Measurements from ENCODE around the gene KRAS. TPM values are rescaled to one million over a fixed set of nuclear protein-coding genes. Genes with fewer than 3 reads are reported as not detected.

Gene KRAS
- total RNA-seq, 1 experiment from 2014 or later: 47.5 TPM

GRCh38 chr12:25257590-25258324 lies 7.0 kb upstream of the KRAS start:
- peak; percentile 48 for DNase-seq
- Histone ChIP-seq H3K4me1 (ENCODE audit: insufficient read depth, low read length) (peaks cover 9% of the 10 kb centered on the region), H3K4me2 (ENCODE audit: insufficient read depth, insufficient read length, low read length) (no peak overlapping the region), H2AK5ac (ENCODE audit: insufficient read length, low read length) (no peak overlapping the region), H3K9ac (ENCODE audit: extremely low read depth, insufficient read length, low read length) (no peak overlapping the region), H4K20me1 (ENCODE audit: control insufficient read depth, insufficient read depth, insufficient read length) (no peaks in the 10 kb centered on the region), H3K79me1 (ENCODE audit: insufficient read depth, low read depth, low read length, poor library complexity, severe bottlenecking) (no peaks in the 10 kb centered on the region), H4K5ac (ENCODE audit: insufficient read length, low read depth, low read length) (no peak overlapping the region), H4K8ac (replicated peaks; ENCODE audit: insufficient read length, low read depth, low read length) (no peak overlapping the region), H3K23ac (ENCODE audit: insufficient read length, low read depth, low read length) (no peak overlapping the region), H3K27me3 (ENCODE audit: insufficient read depth, low read length) (no peaks in the 10 kb centered on the region), H2BK15ac (ENCODE audit: low read depth, low read length) (no peak overlapping the region), H3K9me3 (ENCODE audit: control insufficient read depth, low read depth, low read length) (no peaks in the 10 kb centered on the region), H2AFZ (ENCODE audit: low read length) (no peak overlapping the region), H3K56ac (ENCODE audit: insufficient read length, low read depth, low read length) (no peak overlapping the region), H2BK20ac (ENCODE audit: low read depth, low read length, poor library complexity, severe bottlenecking) (no peak overlapping the region), H3K4ac (ENCODE audit: low read depth, low read length) (no peak overlapping the region), H3K27ac (ENCODE audit: insufficient read length, low read depth, low read length) (no peak overlapping the region), H3K23me2 (ENCODE audit: insufficient read length, low read depth, low read length, poor library complexity, severe bottlenecking) (no peaks in the 10 kb centered on the region), H2BK5ac (ENCODE audit: insufficient read length, low read length) (no peak overlapping the region), H3T11ph (ENCODE audit: low read length) (no peak overlapping the region), H2BK120ac (ENCODE audit: low read depth, low read length, poor library complexity, severe bottlenecking) (no peak overlapping the region), H3K14ac (ENCODE audit: insufficient read depth, low read length) (no peak overlapping the region), H3K18ac (ENCODE audit: insufficient read length, low read depth, low read length) (no peak overlapping the region), H2BK12ac (ENCODE audit: insufficient read length, low read depth, low read length) (no peak overlapping the region), H4K91ac (ENCODE audit: insufficient read length, low read depth, low read length) (no peak overlapping the region), H3K79me2 (ENCODE audit: insufficient read depth, low read length) (no peaks in the 10 kb centered on the region)
- Mint-ChIP-seq H3K4me1 (peaks cover 21 to 24% of the 10 kb centered on the region in 2 experiments), H3K27me3 (ENCODE audit: low read depth) (peaks cover 13% of the 10 kb centered on the region), H3K9me3 (no peaks in the 10 kb centered on the region; a peak in 1 of 5 replicates), H3K36me3 (ENCODE audit: insufficient read depth in 1 of 3, low read depth in 3 of 3) (peaks cover 0 to 9% (median 0%) of the 10 kb centered on the region in 3 experiments; a peak in 2 of 7 replicates), H3K27ac (peak overlapping the region in 2 of 3 experiments; percentile 87 to 92; a peak in 3 of 7 replicates), H3K4me3 (no peak overlapping the region; a peak in 1 of 5 replicates)
- WGBS (ENCODE audit: extremely low coverage, insufficient read length, low lambda C conversion rate): no CpG with 5 or more reads among the region's 5 CpGs
- TF ChIP-seq CTCF (conservative IDR thresholded peaks at IDR 0.05): no peak
